ENCODE measurements around the gene DNAJC4. TPM values are rescaled to one million over a fixed set of nuclear protein-coding genes. Genes with fewer than 3 reads are reported as not detected.
"Not testable (repeated sequence)": the region's sequence is repeated elsewhere in the genome, so short reads cannot be mapped to it uniquely, and the experiment has no call there.

The DNAJC4 gene
- total RNA-seq, 1 experiment from 2014 or later: 57.1 TPM

DNA sequence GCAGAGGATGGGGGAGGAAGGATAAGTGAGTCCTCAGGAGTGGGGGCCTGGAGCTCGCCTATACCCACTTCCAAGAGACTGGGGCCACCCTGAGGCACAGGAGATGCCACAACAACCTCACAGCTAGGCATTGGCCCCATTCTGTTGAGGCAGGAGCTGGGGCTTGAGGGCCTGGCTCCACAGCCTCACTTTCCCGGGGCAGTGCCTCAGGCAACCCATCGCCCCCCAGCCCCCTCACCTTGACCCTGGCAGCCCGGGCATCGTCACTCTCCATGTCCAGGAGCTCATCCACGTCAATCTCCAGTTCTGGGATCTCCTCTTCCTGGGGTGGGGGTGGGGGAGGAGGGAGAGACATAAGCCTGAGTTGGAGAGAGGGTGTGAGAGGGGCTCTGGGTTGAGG is 14.6 kb downstream of the DNAJC4 start:
- POLR2A ChIA-PET (ENCODE audit: unreplicated experiment): interaction anchor here (0.6 kb wide), 1 partner anchor 27 kb away, joined by 21 read pairs; no protein-coding TSS in a partner anchor
- H3K4me3 ChIP-seq: peak overlapping the region; percentile 79
- CTCF ChIA-PET: interaction anchor here (0.5 to 1.0 kb wide), 5 partner anchors 26 to 1808 kb away, joined by 3 to 7 read pairs (median 4); no protein-coding TSS in a partner anchor
- 0 out of 2 replicates have a peak, but pooled peaks cover 5% of the 10 kb centered on the region for H4K20me1 ChIP-seq (ENCODE audit: insufficient read depth)
- peak overlapping the region; percentile 85 for H3K4me2 ChIP-seq
- H3K27me3 ChIP-seq (ENCODE audit: insufficient read depth, low read depth): no peaks in the 10 kb centered on the region
- H3F3A ChIP-seq (ENCODE audit: insufficient read depth, low read depth): peaks cover 68% of the 10 kb centered on the region
- BruUV-seq (replicated peaks): no TSS peak
- intact Hi-C loops (cut with micrococcal nuclease; ENCODE audit: unreplicated experiment): no loop called here
- no peaks in the 10 kb centered on the region for H3K9me3 ChIP-seq (ENCODE audit: insufficient read depth, low read depth)
- H3K9me2 ChIP-seq (ENCODE audit: insufficient read depth): no peaks in the 10 kb centered on the region
- H3K27ac ChIP-seq: peak overlapping the region; percentile 86
- peaks cover 45% of the 10 kb centered on the region for H3K79me2 ChIP-seq (ENCODE audit: low read depth)
- TF ChIP-seq, protein P1, sequence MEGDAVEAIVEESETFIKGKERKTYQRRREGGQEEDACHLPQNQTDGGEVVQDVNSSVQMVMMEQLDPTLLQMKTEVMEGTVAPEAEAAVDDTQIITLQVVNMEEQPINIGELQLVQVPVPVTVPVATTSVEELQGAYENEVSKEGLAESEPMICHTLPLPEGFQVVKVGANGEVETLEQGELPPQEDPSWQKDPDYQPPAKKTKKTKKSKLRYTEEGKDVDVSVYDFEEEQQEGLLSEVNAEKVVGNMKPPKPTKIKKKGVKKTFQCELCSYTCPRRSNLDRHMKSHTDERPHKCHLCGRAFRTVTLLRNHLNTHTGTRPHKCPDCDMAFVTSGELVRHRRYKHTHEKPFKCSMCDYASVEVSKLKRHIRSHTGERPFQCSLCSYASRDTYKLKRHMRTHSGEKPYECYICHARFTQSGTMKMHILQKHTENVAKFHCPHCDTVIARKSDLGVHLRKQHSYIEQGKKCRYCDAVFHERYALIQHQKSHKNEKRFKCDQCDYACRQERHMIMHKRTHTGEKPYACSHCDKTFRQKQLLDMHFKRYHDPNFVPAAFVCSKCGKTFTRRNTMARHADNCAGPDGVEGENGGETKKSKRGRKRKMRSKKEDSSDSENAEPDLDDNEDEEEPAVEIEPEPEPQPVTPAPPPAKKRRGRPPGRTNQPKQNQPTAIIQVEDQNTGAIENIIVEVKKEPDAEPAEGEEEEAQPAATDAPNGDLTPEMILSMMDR (conservative IDR thresholded peaks at IDR 0.05): no peak
- no peak for TF ChIP-seq EZH2 (IDR thresholded peaks at IDR 0.05; ENCODE audit: low read depth)
- H3K36me3 ChIP-seq (ENCODE audit: low read depth): peaks cover 10% of the 10 kb centered on the region; the same call in 1 of the 2 replicates
- H3K4me1 ChIP-seq (replicated peaks; ENCODE audit: insufficient read depth): peaks cover 29% of the 10 kb centered on the region
- H2AFZ ChIP-seq: no peak overlapping the region
- DNase-seq: peak in 1 of 2 experiments; percentile 31

DNA sequence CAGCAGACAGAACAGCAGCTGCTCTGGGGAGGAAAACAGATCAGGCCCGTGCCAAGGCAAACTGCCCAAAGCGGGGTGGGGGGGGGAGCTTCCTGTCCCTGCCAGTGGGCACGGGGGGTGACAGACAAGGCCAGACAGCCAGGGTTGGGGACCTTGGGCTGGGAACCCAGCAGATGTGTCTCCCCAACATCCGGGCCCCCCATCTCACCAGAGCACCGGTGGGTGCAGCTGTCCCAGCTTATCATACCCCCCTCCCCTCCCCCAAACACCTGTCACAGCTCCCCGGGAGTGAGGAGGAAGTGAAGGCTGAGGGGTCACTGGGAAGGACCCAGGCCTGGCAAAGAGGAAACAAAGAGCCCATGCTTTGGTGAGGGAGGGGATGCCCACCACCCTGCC is 15.1 kb downstream of the DNAJC4 start:
- H3K4me1 ChIP-seq (replicated peaks; ENCODE audit: insufficient read depth): peaks cover 26% of the 10 kb centered on the region

GRCh38 chr11:64245797-64246620 is 15.7 kb downstream of the DNAJC4 start:
- DNase-seq: peak; percentile 96
- H4K20me1 ChIP-seq (ENCODE audit: insufficient read depth): 0 out of 2 replicates have a peak, but pooled peaks cover 5% of the 10 kb centered on the region
- H3K27me3 ChIP-seq (ENCODE audit: insufficient read depth, low read depth): no peaks in the 10 kb centered on the region
- peaks cover 67% of the 10 kb centered on the region for H3F3A ChIP-seq (ENCODE audit: insufficient read depth, low read depth)
- H3K4me2 ChIP-seq: peak overlapping the region; percentile 85
- H3K4me3 ChIP-seq: peak overlapping the region; percentile 79
- no peaks in the 10 kb centered on the region for H3K9me2 ChIP-seq (ENCODE audit: insufficient read depth)
- no peaks in the 10 kb centered on the region for H3K9me3 ChIP-seq (ENCODE audit: insufficient read depth, low read depth)
- ChIA-PET POLR2A (ENCODE audit: unreplicated experiment) (interaction anchor here (0.6 to 0.9 kb wide), 8 partner anchors 8 to 1655 kb away, joined by 3 to 6 read pairs (median 4); partner anchors contain the start of genes FERMT3, SF1 and TUT1), CTCF (interaction anchor here (0.6 to 0.7 kb wide), 2 partner anchors 55 to 57 kb away, joined by 3 to 4 read pairs; no protein-coding TSS in a partner anchor)
- BruUV-seq (replicated peaks): TSS peak; percentile 40
- TF ChIP-seq EZH2 (IDR thresholded peaks at IDR 0.05; ENCODE audit: low read depth): no peak
- TF ChIP-seq, protein P1 (conservative IDR thresholded peaks at IDR 0.05): no peak
- intact Hi-C loops (cut with micrococcal nuclease; ENCODE audit: unreplicated experiment): no loop called here
- peak overlapping the region; percentile 64; the same call in 1 of the 2 replicates for H2AFZ ChIP-seq
- peaks cover 26% of the 10 kb centered on the region for H3K4me1 ChIP-seq (replicated peaks; ENCODE audit: insufficient read depth)
- peaks cover 10% of the 10 kb centered on the region; the same call in 1 of the 2 replicates for H3K36me3 ChIP-seq (ENCODE audit: low read depth)
- H3K79me2 ChIP-seq (ENCODE audit: low read depth): peaks cover 45% of the 10 kb centered on the region
- H3K27ac ChIP-seq: peak overlapping the region; percentile 86

More for the DNA sequence above, 15.1 kb downstream of the DNAJC4 start:
- H4K20me1 ChIP-seq (ENCODE audit: insufficient read depth): 0 out of 2 replicates have a peak, but pooled peaks cover 5% of the 10 kb centered on the region
- no peaks in the 10 kb centered on the region for H3K27me3 ChIP-seq (ENCODE audit: insufficient read depth, low read depth)
- peaks cover 10% of the 10 kb centered on the region; the same call in 1 of the 2 replicates for H3K36me3 ChIP-seq (ENCODE audit: low read depth)
- ChIA-PET CTCF (interaction anchor here (0.5 to 1.0 kb wide), 4 partner anchors 26 to 1808 kb away, joined by 3 to 6 read pairs (median 4); no protein-coding TSS in a partner anchor), POLR2A (ENCODE audit: unreplicated experiment) (interaction anchor here (0.6 kb wide), 2 partner anchors 26 to 1654 kb away, joined by 5 to 21 read pairs; partner anchors contain the start of gene TUT1)
- no peak overlapping the region for H2AFZ ChIP-seq
- H3K27ac ChIP-seq: peak overlapping the region; percentile 86
- H3K4me2 ChIP-seq: peak overlapping the region; percentile 85
- no peaks in the 10 kb centered on the region for H3K9me3 ChIP-seq (ENCODE audit: insufficient read depth, low read depth)
- H3K4me3 ChIP-seq: peak overlapping the region; percentile 79
- H3F3A ChIP-seq (ENCODE audit: insufficient read depth, low read depth): peaks cover 67% of the 10 kb centered on the region
- no peak for TF ChIP-seq EZH2 (IDR thresholded peaks at IDR 0.05; ENCODE audit: low read depth)
- TF ChIP-seq, protein P1 (conservative IDR thresholded peaks at IDR 0.05): no peak
- intact Hi-C loops (cut with micrococcal nuclease; ENCODE audit: unreplicated experiment): no loop called here
- peaks cover 45% of the 10 kb centered on the region for H3K79me2 ChIP-seq (ENCODE audit: low read depth)
- H3K9me2 ChIP-seq (ENCODE audit: insufficient read depth): no peaks in the 10 kb centered on the region
- TSS peak; percentile 20 for BruUV-seq (replicated peaks)
- no peak for DNase-seq

- CTCF ChIA-PET: interaction anchor here (0.6 to 0.7 kb wide), 2 partner anchors 54 to 57 kb away, joined by 3 to 4 read pairs; no protein-coding TSS in a partner anchor
- not testable (repeated sequence) for DNase-seq
Observed at GRCh38 chr11:64246621-64246870, 16.2 kb downstream of the DNAJC4 start.

More at GRCh38 chr11:64246621-64246870, 16.2 kb downstream of the DNAJC4 start:
- H4K20me1 ChIP-seq (ENCODE audit: insufficient read depth); intact Hi-C loops (cut with micrococcal nuclease; ENCODE audit: unreplicated experiment); H3K9me3 ChIP-seq (ENCODE audit: insufficient read depth, low read depth); H2AFZ ChIP-seq; H3K27me3 ChIP-seq (ENCODE audit: insufficient read depth, low read depth); BruUV-seq (replicated peaks); H3K9me2 ChIP-seq (ENCODE audit: insufficient read depth): not testable (repeated sequence)
- Histone ChIP-seq H3F3A (ENCODE audit: insufficient read depth, low read depth) (peaks cover 67% of the 10 kb centered on the region), H3K4me3 (peak overlapping the region; percentile 79; the same call in 1 of the 2 replicates), H3K79me2 (ENCODE audit: low read depth) (peaks cover 45% of the 10 kb centered on the region), H3K27ac (peak overlapping the region; percentile 86), H3K4me1 (replicated peaks; ENCODE audit: insufficient read depth) (peaks cover 26% of the 10 kb centered on the region), H3K36me3 (ENCODE audit: low read depth) (peaks cover 10% of the 10 kb centered on the region; the same call in 1 of the 2 replicates), H3K4me2 (peak overlapping the region; percentile 85; the same call in 1 of the 2 replicates)
- POLR2A ChIA-PET (ENCODE audit: unreplicated experiment): interaction anchor here (0.6 to 0.9 kb wide), 5 partner anchors 19 to 639 kb away, joined by 3 to 8 read pairs (median 6); partner anchors contain the start of gene FERMT3

Measured in PC-9 (cell line).